Measurements from ENCODE around the gene SMARCA2. TPM values are rescaled to one million over a fixed set of nuclear protein-coding genes. Genes with fewer than 3 reads are reported as not detected.

The SMARCA2 gene
- total RNA-seq, 1 donor from 2014 or later = 194 TPM

Small RNAs within 50 kb of the gene (small RNA-seq; reads per million reads assigned to genes)
- gene RN7SL592P (ENCODE audit: low replicate concordance) (not detected), gene RNU2-25P (ENCODE audit: low replicate concordance) (0.45 reads per million, percentile 43 among the genes with 10 or more reads in this experiment)

Data from temporal lobe (tissue), 2 donors.